ENCODE measurements around the gene EMILIN1.

Gene EMILIN1

GRCh38 chr2:27039426-27039825 is 39.0 kb upstream of the EMILIN1 start:
- Histone ChIP-seq H3K36me3 (ENCODE audit: control insufficient read depth, low read length) (peaks cover 78% of the 10 kb centered on the region), H3K4me1 (ENCODE audit: control insufficient read depth, low read length) (peaks cover 24% of the 10 kb centered on the region), H3K4me2 (ENCODE audit: low read length) (no peak overlapping the region), H3K27me3 (ENCODE audit: control insufficient read depth, low read length) (no peaks in the 10 kb centered on the region), H3F3A (ENCODE audit: control insufficient read depth, insufficient read depth) (peaks cover 6% of the 10 kb centered on the region; the same call in 1 of the 2 replicates), H3K4me3 (ENCODE audit: low read length) (no peak overlapping the region), H3K9me3 (ENCODE audit: control insufficient read depth, insufficient read depth, low read length) (no peaks in the 10 kb centered on the region), H3K27ac (ENCODE audit: low read depth, low read length) (no peak overlapping the region), H4K20me1 (ENCODE audit: control insufficient read depth, insufficient read depth, low read depth, low read length) (no peaks in the 10 kb centered on the region), H3K79me2 (ENCODE audit: control insufficient read depth, low read length) (peaks cover 11% of the 10 kb centered on the region), H3K9me2 (replicated peaks; ENCODE audit: control insufficient read depth, low read length) (no peaks in the 10 kb centered on the region)
- no peak for TF ChIP-seq EZH2phosphoT487 (IDR thresholded peaks at IDR 0.05; ENCODE audit: borderline replicate concordance, low read length)
- TF ChIP-seq, protein P1, sequence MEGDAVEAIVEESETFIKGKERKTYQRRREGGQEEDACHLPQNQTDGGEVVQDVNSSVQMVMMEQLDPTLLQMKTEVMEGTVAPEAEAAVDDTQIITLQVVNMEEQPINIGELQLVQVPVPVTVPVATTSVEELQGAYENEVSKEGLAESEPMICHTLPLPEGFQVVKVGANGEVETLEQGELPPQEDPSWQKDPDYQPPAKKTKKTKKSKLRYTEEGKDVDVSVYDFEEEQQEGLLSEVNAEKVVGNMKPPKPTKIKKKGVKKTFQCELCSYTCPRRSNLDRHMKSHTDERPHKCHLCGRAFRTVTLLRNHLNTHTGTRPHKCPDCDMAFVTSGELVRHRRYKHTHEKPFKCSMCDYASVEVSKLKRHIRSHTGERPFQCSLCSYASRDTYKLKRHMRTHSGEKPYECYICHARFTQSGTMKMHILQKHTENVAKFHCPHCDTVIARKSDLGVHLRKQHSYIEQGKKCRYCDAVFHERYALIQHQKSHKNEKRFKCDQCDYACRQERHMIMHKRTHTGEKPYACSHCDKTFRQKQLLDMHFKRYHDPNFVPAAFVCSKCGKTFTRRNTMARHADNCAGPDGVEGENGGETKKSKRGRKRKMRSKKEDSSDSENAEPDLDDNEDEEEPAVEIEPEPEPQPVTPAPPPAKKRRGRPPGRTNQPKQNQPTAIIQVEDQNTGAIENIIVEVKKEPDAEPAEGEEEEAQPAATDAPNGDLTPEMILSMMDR (IDR thresholded peaks at IDR 0.05; ENCODE audit: low read depth, low read length, poor library complexity, severe bottlenecking): no peak

DNA sequence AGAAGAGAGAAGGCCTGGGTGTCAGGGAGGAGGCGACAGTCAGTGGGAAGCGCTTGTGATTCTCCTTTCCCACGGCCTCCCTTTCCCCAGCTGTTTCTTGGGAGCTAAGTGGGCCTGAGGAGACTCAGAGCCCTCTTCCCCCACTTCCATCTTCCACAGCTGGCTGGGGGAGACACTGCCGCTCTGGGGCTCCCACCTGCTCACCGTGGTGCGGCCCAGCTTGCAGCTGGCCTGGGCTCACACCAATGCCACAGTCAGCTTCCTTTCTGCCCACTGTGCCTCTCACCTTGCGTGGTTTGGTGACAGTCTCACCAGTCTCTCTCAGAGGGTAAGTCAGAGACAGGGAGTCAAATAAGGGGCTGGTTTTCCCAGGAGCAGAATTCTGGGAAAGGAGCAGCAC is 38.5 kb upstream of the EMILIN1 start:
- Histone ChIP-seq H3K79me2 (ENCODE audit: control insufficient read depth, low read length) (peaks cover 6% of the 10 kb centered on the region), H3K4me2 (ENCODE audit: low read length) (no peak overlapping the region), H4K20me1 (ENCODE audit: control insufficient read depth, insufficient read depth, low read depth, low read length) (no peaks in the 10 kb centered on the region), H3K4me1 (ENCODE audit: control insufficient read depth, low read length) (peaks cover 24% of the 10 kb centered on the region), H3K27me3 (ENCODE audit: control insufficient read depth, low read length) (no peaks in the 10 kb centered on the region), H3K27ac (ENCODE audit: low read depth, low read length) (no peak overlapping the region), H3F3A (ENCODE audit: control insufficient read depth, insufficient read depth) (peaks cover 6% of the 10 kb centered on the region; the same call in 1 of the 2 replicates), H3K4me3 (ENCODE audit: low read length) (no peak overlapping the region), H3K9me2 (replicated peaks; ENCODE audit: control insufficient read depth, low read length) (no peaks in the 10 kb centered on the region), H3K9me3 (ENCODE audit: control insufficient read depth, insufficient read depth, low read length) (no peaks in the 10 kb centered on the region), H3K36me3 (ENCODE audit: control insufficient read depth, low read length) (peaks cover 77% of the 10 kb centered on the region)
- TF ChIP-seq, protein P1 (IDR thresholded peaks at IDR 0.05; ENCODE audit: low read depth, low read length, poor library complexity, severe bottlenecking): no peak

DNA sequence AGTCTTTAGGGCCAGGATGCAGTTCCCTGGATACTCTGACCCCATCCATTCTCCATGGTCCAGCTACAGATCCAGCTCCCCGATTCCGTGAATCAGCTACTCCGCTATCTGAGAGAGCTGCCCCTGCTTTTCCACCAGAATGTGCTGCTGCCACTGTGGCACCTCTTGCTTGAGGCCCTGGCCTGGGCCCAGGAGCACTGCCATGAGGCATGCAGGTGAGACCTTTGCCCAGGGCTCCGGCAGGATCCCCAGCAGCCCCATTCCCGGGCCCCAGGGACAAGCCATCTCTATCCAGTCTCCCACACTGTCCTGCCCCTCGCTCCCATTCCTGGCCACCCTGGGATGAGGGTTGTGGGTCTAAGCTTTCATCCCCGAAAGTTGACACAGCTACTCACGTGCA is 38.1 kb upstream of the EMILIN1 start:
- TF ChIP-seq EZH2phosphoT487 (IDR thresholded peaks at IDR 0.05; ENCODE audit: borderline replicate concordance, low read length): no peak
- TF ChIP-seq, protein P1 (IDR thresholded peaks at IDR 0.05; ENCODE audit: low read depth, low read length, poor library complexity, severe bottlenecking): no peak
- Histone ChIP-seq H3K36me3 (ENCODE audit: control insufficient read depth, low read length) (peaks cover 73% of the 10 kb centered on the region), H3K27me3 (ENCODE audit: control insufficient read depth, low read length) (no peaks in the 10 kb centered on the region), H3K27ac (ENCODE audit: low read depth, low read length) (no peak overlapping the region), H3K4me3 (ENCODE audit: low read length) (no peak overlapping the region), H3K9me2 (replicated peaks; ENCODE audit: control insufficient read depth, low read length) (no peaks in the 10 kb centered on the region), H3K4me1 (ENCODE audit: control insufficient read depth, low read length) (peaks cover 24% of the 10 kb centered on the region), H3K4me2 (ENCODE audit: low read length) (no peak overlapping the region), H3F3A (ENCODE audit: control insufficient read depth, insufficient read depth) (peaks cover 8% of the 10 kb centered on the region), H4K20me1 (ENCODE audit: control insufficient read depth, insufficient read depth, low read depth, low read length) (no peaks in the 10 kb centered on the region), H3K79me2 (ENCODE audit: control insufficient read depth, low read length) (peaks cover 2% of the 10 kb centered on the region; the same call in 1 of the 2 replicates), H3K9me3 (ENCODE audit: control insufficient read depth, insufficient read depth, low read length) (no peaks in the 10 kb centered on the region)
